RPMI7951 (cell line): ENCODE measurements around the gene RBP2. TPM values are rescaled to one million over a fixed set of nuclear protein-coding genes. Genes with fewer than 3 reads are reported as not detected.

Experiments
- DNase-seq: peaks from one replicate; pipeline ENCODE4 v3.0.0-alpha.2; 2012; ENCODE audit warnings: low read depth
- total RNA-seq: library from RNA; depleted of rRNA; stranded (reverse); fragments of >200 nt; shearing (Covaris generic); gene quantifications from 2 replicates; pipeline ENCODE4 v1.2.3, GENCODE V29; 2014; rRNA removed

The RBP2 gene
- total RNA-seq = not detected in 2 replicates

DNA sequence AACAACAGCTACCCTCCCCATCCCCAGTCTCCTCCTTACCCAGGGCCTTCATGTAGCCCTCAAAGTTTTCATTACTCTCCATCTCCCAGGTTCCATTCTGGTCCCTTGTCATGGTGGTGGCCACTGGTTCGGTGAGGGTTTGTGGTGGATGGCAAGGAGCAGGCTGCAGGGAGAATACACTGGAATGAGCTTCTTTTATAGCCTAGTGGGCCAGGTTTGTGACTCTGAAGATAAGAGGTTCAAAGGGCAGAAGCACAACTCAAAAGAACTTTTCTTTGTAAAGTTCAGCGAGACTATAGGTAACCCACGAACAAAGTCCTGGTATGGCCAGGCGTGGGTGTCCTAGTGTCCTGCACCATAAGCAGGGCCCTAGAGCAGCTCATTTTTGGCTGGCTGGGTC, at the start of gene RBP2:
Gene RBP2, minus strand, starts transcription at position 169 of the 400 bp plus-strand sequence. Its CDS starts 57 bp downstream, at position 112.
- DNase-seq = no peak

DNA sequence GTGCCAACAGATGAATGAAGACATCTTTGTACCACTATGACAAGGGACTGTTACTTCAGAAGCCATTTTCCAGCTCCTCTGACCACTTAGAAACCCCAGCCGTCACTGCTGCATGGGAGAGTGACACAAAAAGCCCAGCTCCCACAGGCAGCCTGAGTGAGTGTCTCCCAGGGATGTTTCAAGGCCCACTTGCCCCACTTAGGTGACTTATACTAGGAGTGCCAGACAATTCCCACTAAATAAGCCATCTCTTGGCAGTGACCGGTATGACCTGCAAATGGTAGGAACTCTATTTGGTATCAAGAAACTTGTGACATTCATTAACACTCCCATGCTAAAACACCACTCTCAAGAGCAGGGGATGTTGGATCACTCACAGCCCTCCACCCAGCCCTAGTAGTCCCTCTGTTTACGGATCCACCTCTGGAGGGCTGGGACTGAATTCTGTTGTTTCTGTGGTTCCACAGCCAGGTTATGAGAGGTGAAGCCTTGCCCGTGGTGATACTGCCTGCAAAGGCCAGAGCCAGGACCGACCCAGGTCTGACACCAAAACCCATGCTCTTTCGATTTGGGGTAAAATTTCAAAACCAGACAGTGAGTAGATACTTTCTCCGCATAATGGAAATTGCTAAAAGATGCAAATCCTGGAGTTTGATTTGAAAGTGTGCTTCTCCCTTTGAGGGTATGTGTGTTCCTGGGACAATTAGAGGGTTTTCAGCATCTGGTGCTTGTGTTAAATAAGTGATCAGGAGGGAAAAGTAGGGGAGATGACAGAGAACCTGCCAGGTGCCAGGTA, 48.7 kb upstream of the RBP2 start:
- no peak for DNase-seq

DNA sequence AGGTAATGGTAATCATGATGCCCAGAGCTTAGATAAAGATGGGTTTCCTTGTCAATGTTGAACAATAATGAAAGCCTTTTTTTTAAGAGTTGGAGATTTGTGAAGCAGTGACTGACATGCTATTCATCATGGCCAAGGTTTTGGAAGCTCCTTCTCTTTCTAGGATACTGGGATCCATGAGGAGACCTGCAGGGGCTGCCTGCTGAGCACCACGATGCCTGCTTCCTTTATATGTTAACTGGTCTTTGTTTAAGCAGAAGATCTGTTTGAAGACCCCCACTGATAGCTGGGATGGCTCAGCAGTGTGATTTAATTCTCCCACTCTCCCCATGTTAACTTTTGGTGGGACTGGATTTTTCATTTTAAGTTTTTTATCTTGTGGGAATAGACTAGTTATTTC, 47.4 kb upstream of the RBP2 start:
- DNase-seq = no peak

DNA sequence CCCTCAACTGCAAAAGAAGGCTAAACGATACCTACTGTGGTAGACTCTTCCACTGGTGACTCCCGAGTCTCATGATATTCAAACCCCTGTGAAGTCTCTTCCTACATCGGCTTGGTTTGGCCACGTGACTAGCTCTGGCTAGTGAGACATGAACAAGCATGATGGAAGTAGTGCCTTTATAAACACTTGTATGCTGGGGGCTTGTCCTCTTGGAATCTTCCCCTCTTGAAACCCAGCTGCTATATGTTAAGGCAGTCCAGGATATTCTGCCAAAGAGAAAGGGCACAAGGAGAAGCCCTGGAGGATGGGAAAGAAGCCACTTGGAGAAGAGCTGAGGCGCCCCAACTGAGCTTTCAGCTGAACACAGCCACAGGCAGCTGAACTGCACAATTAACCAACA, 46.9 kb upstream of the RBP2 start:
- DNase-seq = no peak

DNA sequence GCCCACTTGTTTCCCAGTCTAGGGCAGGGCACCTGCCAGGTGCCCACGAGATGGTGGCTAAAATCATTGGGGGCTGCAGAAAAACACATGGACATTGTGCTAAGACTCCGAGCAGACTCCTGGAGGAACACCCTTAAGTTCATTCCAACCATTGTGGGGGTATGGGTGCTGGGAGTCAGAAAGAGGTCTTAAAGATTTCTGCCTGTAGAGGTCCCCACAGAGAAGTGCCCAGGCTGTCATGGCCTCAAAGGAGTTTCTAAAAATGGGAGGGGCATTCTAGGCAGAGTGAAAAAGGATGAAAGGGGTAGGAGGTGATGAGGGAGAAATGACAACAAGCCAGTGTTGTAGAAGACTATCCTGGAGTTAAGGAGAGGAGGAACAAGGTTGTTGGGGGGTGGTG, 46.1 kb upstream of the RBP2 start:
- DNase-seq = peak; percentile 15

DNA sequence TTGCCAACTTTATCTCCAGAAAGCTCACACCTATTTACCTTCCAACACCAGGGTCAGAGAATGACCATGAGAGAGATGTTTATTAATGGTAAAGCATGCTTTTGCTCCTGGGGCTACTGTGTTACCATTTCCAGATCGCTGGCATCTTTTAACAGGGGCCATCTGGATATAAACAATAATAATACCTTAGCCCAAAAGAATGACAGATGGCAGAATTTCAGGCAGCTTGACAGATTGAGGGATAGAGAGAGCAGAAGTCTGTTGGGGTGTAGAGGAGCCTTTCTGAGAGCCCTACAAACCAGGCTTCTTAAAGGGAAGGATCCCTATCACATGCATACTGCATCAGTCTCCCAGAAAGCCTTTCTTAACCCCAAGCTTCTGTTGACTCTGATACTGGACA, 45.5 kb upstream of the RBP2 start:
- no peak for DNase-seq

DNA sequence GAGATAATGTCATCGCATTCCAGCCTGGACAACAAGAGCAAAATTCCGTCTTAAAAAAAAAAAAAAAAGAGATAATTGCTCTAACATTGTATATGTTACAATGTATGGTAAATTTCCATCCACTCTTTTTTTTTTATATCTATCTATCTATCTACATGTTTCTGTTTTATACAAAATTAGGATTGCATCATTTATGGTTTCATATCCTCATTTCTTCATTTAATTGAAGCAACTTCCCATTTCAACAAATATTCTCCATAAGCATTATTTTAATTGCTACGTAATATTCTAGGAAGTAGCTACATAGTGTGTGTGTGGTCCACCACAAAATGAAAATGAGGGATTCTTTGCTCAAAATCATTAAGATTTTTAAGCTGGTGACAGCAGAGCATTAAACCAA, 44.8 kb upstream of the RBP2 start:
- DNase-seq = no peak

DNA sequence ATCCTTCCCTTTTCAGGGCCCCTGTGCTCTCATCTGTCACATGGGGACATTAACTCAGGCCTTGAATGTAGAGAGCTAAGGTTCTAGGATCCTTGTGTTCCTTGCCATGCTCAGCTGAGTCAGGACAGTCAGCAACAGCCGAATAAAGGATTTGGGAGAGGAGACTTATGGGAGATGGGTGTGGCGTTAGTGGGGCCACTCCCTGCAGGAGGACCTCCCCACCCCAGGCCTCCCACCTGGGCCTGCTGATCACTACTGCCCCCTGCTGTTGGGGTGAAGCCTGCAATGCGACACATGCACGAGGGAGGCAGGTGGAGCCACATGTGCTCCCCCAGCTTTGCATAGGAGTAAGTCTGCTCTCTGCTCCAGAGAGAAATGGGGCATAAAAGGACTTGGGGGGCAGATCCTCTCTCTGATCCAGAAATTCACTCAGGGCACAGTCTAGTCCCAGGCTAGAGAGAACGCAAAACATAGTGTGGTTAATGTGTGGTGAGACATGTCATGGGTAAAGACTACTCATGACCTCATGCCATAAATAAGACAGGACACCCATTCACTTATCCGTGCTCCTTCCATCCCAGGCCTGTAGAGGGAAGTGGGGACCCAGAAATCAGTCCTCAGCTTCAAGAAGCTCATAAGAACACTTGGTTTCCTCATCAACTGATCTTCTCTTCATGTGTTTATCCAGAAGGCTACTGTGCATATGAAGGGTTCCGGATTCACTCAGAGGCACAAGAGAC, 43.9 kb upstream of the RBP2 start:
- peak; percentile 63 for DNase-seq

DNA sequence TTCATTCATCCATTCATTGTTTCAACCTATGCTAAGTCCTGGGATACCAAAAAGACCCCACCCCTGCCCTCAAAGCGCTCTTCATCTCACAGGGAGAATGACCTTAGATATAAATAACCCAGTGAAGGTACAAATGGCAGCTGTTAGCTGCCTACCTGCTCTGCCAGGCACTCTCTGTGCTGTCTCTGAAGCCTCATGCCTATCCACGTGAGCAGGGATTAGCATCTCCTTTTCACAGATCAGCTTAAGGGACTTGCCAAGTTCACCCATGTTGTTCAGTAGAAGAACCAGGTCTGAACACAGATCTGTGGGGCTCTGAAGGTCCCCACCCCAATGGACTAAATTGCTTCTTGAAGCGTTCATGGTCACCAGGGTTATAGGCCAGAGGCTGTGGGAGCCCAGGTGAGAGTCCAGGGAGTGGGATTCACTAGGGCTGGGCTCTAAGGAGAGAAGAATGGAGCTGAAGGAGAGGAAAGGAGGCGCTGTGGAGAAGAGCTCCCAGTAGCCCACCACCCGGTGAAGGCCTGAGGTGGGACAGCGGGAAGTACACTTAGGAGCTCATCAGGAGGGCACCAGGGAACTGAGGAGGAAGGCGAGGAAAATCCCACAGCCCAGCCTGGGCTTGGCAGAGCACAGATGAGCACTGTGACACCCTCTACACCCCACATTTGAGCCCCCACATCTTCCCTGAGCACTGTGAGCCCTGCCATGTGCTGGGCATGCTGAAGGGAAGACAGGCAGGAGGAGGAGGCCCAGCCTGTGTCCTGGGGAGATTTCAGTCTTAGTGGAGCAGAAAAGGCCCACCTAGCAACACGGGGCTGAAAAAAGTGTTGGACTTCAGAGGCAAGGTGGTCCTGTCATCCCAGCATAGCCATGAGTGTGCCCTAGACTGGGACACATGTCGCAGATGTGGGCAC, 42.9 kb upstream of the RBP2 start:
- DNase-seq = no peak

DNA sequence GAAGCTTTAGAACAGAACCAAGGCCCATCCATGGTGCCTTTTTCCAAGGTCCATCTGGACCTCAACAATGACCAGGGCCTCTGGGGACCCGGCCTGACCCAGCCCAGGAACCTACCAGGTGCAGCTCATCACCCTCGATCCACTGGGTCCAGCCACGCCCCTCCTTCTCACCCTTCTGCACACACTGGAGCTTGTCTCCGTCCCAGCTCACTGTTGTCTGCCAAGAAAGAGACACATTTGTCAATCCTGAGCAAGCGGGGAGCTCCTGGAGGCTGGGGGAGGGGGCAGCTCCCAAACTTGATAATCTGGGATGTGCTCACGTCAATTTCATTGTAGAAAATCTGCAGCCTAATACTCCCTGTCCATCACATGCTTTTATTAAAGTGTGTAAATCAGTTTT, 42.0 kb upstream of the RBP2 start:
- no peak for DNase-seq

DNA sequence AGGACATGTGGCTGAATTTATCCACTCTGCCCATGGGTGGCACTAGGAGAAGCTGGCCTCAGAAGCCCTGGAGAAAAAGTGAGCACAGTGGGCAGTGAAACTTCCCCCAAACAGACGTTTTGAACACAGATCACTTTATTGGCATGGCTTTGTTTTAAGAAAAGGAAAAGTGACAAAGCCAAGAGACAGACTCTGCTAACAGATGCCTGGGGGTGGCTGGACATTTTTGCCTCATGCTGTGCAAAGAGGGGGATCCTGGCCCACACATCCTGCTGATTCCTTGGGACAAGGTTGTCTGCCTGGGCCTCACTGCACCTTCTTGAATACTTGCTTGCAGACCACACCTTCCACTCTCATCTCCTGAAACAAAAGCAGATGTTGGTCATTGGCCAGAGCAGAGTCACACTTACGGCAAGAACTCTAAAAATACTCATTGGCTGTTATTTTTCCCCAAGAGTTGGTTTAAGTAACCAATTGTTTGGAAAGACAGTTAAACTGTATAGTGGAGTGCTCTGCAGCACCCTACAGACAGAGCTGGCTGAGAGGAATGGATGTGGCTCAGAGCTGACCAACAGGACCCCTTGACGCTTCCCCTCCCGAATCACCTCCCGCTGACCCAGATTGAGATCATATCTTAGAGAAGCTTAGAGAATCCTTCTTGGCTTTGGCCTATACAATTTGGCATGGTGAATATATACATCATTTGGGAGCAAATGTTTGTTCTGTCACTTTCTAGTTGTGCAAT, 41.2 kb upstream of the RBP2 start:
- no peak for DNase-seq

DNA sequence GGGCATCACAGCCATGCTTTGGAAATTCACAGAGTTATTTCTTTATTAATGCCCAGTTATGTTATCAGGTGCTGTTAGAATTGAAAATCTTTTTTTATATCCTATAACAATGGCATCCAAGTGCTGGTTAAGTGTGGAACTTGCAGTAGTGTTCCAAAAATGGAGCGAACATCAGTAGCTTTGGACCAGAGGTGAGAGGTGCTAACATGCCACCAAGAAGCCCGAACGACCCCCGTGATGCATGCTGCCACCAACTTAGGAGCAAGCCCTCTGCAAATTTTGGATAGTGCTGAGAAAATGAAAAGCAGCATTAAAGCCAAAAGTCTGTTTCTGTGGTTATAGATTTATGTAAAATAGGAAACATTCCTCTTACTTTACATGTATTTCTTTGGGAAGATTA, 38.4 kb upstream of the RBP2 start:
- no peak for DNase-seq

DNA sequence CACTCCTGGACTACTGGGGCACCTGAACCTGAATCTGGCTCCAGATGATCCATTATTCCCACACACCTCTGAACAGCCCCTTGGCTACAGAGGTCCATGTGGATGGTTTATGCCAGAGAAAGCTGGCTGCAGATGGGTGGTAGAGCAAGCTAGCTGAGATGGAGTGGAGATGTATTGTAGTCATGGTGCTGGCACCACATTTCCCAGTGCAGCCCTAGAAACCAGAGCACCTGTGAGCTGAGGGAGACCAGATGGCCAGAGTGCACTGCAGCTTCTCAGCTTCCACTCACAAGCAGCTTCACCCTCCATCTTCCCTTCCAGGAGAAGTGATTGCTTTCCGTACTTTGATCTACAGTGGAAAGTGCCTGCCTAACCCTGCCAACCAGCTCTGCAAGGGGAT, 33.3 kb upstream of the RBP2 start:
- no peak for DNase-seq

DNA sequence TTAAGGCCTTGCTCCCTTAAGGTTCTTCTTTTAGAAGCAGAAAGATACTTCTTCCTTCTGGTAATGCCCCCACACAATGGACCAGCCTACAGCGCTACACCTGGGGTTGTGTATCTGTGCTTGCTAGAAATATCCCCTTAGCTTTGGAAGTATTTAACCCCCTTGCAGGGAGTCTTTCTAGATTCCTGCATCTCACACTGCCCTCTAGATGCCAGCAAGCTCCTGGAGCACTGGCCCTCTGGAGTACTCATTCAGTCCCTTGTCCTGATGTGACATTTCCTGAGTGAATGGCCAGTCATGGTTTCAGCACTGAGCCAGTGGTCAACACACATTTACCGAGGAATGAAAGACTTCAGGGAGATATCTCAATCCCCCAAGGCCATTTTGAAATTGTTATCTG, 30.4 kb upstream of the RBP2 start:
- DNase-seq = peak; percentile 46

DNA sequence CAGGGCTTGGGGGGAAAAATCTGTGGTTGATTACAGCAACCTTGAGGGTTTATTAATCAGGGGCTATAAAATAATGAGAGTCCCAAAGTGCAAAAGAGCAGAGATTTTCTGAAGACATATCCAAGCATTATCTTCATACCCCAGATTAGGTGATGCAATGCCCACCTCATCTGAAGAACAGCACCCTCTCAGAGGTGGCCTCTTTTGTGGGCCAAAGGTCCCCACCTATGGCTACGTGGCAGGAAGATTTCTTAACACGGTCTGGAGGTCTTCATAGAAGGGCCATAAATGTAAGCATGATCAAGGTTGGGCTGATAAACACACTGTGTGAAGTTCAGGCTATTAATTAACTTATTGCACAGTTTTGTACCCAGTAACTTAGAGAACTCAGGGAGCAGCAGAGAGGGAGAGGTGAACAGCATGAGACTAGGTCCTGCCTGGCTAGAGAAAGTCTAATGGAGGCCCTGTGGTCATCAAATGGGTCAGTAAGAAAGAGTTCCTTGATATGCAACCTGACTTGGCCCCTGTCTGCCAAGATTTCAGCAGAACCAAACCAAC, 29.6 kb upstream of the RBP2 start:
- no peak for DNase-seq

DNA sequence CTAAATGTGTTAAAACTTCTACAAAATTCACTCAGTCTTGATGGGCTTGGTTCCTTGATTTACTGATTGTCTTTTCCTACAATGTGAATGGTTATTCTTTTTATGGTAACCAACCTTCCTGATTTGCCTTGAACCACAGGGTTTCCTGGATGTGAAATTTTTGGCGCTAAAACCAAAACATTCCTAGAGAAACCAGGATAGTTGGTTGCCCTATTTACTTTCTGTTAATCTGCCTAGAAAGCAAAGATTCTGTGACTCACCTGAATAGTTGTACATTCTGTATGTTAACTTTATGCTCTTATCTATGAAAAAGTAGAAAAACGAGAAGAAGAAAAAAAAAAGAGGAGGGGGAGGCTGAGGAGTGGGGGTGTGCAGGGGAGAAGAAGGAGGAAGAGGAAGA, 23.2 kb upstream of the RBP2 start:
- DNase-seq = no peak

DNA sequence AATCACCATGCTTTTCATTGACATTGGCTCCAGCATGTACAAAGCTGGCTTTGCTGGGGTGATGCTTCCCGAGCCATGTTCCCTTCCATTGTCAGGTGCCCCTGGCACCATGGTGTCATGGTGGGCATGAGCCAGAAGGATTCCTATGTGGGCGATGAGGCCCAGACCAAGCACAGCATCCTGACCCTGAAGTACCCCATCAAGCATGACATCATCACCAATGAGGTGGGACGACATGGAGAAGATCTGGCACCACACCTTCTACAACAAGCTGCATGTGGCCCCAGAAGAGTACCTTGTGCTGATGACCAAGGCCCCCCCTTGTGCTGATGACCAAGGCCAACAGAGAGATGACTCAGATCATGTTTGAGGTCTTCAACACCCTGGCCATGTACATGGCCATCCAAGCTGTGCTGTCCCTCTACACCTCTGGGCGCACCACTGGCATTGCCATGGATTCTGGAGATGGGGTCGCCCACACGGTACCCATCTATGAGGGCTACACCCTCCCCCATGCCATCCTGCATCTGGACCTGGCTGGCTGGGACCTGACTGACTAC, 17.6 kb upstream of the RBP2 start:
- no peak for DNase-seq

DNA sequence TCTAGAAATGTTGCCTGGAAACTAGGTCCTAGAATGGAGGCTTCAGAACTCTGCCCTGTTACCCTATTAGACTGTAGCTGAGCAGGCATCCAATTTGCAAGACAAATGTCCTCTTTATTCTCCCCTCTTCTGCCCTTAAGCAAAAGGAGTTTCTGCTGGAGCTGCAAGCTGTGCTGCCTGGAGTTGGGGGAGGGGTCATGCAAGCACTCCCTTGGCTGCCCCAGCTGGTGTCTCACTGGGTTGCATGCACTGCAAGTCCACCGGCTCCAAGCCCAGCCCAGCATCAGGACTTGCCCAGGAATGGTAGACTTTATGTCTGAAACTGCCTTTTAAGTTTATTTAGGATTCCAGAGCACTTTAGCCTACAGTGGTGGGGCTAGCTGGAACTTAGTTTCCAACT, 15.7 kb upstream of the RBP2 start:
- no peak for DNase-seq

DNA sequence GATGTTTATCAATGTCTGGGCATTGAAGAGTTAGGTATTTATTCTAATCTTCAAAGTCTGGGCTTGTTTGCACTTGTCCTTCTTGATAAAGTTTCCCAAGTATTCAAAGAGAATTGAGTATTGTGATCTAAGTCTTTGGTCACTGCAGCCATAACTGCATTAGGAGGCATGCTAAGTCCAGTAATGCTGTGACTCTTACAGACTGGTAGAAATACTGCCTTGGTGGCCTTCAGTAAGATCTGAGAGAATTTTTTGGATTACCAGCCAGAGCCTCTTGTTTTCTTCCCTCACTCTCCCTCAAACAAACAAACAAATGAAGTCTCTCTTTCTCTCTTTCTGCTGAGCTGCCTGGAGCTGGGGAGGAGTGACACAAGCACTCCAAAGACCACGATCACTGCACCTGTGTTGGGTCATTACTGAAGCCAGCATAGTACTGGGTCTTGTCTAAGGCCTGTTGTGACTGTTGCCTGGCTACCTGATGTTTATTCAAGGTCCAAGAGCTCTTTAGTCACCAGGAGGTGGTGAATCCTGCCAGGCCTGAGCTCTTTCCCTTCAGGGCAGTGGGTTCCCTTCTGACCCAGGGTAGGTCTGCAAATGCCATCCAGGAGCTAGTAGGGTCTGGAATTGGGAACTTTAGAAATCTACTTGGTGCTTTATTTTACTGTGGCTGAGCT, 14.8 kb upstream of the RBP2 start:
- DNase-seq = no peak

DNA sequence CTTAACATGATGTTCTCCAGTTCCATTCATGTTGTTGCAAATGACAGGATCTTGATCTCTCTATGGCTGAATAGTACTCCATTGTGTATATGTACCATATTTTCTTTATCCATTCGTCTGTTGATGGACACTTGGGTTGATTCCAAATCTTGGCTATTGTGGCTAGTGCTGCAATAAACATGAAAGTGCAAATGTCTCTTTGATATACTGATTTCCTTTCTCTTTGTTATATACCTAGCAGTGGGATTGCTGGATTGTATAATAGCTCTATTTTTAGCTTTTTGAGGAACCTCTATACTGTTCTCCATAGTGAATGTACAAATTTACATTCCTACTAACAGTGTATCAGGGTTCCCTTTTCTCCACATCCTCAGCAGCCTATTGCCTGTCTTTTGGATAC, 5.9 kb upstream of the RBP2 start:
- no peak for DNase-seq
